HG03342 (cell line): ENCODE results near the gene LRRC61.

Experiments
- ATAC-seq: cut with Tn5 transposase; IDR thresholded peaks from one replicate; pipeline ENCODE4 v1.9.1; 2021; ENCODE audit warnings: mild to moderate bottlenecking, moderate library complexity; ENCODE audit not compliant: unreplicated experiment

LRRC61 gene

DNA sequence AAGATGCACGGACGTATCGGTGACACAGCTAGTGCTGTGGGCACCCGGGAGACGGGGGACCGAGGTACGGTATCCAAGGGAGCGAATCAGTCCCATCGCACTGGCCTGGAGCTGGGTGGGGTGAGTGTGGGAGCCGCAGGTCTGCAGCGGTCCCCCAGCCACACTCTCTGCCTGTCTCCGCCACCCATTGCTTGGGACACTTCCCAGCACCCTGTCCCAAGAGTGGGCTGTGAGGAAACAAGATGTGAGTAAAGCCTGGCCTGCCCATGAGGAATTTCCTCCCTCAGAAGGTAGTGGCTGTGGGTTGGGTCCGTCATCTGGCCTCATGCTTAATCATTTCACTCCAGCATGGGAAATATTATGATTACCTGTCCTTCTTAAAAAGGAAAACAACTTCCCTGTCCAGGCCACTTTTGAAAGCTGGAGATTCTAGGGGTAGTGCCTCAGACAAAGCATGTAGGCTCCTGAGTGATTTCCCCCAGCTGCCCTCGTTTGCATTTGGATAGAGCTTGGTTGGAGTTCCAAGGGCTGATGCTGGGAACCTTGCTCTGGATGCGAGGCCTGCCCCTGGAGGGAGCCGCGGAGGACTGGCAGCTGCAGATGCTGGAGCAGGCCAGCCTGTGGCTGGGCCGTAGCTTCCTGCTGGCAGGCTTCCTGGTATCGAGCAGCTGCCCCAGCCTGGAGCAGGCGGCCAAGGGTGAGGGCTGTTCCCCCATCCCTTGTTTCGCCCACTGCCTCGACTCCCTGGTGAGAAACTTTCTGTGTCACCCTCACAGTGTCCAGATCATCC lies 6.4 kb downstream of the LRRC61 start:
- no peak for ATAC-seq

DNA sequence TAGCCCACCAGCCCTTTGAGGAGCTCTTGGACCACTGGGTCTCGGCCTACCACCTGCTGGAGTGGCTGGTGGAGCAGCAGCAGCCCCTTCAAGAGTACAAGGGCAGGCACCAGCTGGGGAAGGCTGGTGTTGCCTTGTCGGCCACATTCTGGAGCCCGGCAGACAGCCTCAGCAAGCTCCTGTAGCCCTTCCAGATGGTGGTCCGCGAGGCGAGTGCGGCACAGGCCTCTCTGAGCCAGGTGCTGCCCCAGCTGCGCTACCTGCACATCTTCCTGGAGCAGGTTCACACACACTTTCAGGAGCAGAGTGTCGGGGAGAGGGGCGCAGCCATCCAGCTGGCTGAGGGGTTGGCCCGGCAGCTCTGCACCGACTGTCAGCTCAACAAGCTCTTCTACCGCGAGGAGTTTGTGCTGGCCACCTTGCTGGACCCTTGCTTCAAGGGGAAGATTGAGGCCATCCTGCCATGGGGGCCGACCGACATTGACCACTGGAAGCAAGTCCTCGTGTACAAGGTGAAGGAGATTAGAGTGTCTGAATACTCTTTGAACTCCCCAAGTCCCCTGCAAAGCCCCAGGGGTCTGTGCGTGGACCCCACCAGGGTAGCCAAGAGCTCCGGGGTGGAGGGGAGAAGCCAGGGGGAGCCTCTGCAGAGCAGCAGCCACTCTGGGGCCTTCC lies 7.2 kb downstream of the LRRC61 start:
- ATAC-seq, result no peak

DNA sequence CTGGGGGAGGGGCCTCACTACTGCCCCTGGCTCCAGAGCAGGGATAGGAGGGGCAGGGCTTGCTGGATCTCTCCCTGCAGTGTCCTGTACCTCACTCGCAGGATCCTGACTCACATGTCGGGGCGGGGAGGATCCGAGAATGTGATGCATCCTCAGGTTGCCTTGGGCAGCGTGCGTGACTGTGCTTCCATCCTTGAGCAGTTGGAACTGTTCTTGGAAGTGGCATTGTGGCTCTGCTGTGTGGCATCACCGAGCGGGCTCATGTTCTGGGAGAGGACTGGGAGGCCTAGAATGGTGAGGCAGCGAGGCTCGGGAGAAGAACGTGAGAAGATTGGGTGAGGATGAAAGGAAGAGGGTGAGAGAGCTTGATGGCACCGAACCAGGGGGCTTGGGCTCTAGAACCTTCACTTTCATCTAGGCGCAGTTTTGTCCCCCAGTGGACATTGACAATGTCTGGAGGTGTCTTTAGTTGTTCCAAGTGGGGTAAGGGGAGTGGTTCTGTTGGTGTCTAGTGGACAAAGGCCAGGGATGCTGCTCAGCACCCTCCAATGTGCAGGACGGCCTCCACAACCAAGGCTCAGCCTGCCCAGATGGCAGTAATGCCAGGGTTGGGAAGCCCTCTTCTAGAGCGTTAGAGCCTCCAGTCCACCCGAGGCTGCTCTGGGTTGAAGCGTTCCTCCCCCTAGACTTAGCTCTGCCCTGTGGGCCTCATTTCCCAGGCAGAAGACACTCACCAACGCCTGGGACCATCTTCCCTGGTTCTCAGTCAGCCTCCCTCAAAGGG lies 9.9 kb downstream of the LRRC61 start:
- no peak for ATAC-seq

DNA sequence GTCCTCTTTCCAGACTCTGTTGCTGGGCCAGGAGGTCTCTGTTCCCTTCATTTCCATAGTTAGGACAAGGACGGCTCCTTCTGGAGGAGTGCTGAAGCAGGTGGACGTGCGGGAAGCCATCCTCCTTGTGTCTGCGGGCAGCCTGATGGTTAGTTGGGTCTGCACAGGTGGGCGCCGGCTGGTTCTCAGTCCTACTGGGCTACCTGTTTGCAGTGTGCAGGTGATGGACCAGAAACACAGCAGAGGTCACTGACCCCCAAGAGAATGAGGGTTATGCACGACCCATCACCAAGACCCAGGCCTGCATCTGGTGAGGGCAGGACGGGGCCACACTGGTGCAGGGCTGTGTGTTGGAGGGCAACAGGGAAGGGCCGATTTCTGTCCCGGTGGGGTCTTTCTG lies 10.5 kb downstream of the LRRC61 start:
- no peak for ATAC-seq

GRCh38 chr7:150334108-150334507 lies 11.0 kb downstream of the LRRC61 start:
- no peak for ATAC-seq

GRCh38 chr7:150335108-150335773 lies 12.1 kb downstream of the LRRC61 start:
- ATAC-seq, result no peak

DNA sequence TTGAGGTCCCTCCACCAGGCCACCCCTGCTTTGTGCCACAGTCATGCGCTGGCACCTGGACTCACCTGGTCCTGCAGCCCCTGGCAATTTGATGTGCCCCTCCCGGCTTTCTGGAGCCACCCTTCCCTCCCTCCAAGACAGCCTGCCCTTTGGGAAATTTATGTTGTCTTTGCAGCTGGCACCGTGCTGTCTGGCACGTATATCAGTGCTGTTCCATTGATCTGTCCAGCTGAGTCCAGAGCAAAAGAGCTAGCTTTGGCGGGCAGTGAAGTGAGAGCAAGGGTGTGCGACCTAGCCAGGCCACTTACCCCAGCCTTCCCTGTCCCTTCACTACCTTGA lies 12.6 kb downstream of the LRRC61 start:
- ATAC-seq, result no peak

DNA sequence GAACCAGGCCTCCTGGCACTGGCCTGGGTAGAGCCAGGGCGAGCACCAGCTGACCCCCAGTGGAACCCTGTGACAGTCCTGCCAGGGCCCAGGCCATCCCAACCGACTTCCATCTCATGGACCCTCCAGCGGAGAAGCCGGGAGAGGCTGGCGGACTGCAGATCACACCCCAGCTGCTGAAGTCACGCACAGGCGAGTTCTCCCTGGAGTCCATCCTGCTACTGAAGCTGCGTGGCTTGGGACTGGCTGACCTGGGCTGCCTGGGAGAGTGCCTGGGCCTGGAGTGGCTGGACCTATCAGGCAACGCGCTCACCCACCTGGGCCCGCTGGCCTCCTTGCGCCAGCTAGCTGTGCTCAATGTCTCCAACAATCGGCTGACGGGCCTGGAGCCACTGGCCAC lies 13.6 kb downstream of the LRRC61 start:
- ATAC-seq, result no peak

GRCh38 chr7:150337179-150337578 lies 14.0 kb downstream of the LRRC61 start:
- ATAC-seq, result no peak

DNA sequence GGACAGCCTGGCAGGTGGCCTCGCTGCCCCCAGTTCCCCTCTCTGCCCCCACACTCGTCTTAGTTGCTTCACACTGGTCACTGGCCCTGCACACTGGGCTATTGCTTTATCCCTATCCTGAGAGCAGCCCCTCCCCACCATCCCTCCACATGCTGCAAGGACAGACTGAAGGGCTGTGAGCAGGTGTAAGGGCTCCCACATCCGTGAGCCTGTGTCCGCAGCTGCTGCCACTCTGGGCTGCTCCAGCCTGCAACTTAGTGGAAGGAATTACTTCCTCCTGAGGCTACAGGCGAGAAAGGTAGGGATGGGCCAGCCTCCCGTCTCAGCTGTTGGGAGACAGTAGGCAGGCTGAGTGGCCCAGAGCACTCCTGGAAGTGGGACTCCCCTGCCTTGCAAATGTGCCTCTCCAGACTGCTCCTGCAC lies 14.5 kb downstream of the LRRC61 start:
- no peak for ATAC-seq

DNA sequence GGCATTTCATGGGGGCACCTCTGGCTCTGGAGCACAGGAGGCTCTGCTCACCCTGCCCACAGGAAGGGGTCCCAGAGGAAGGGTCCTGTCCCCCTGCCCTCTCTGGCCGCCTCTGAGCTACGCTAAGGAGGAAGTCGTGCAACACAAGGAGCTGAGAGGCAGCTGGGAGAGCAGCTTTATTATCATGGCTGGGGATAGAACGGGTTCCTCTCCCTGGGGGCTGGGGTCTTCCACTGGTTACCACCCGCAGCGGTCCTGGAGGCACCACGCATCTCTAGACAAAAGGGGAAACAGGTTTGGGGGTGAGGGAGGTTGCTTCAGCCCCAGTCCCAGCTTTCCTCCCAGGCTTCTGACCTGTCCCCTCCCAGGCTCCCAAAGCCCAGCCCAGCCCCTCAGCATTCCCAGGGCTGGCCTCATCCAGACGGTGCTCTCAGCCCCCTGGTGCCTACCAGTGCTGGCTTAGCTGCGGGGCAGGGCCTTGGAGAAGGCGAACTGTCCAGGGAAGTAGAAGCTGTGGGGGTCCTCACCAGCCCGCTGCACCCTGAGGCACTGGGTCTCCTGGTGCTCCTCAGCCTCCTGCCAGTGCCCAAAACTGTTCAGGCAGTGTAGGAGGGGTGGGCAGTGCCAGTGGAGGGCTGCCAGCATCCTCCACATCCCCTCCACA lies 15.1 kb downstream of the LRRC61 start:
- ATAC-seq, result no peak

- ATAC-seq, result no peak
These were observed 16.3 kb downstream of the LRRC61 start for GRCh38 chr7:150339409-150339809.

- ATAC-seq, result no peak
These were observed 17.0 kb downstream of the LRRC61 start for GRCh38 chr7:150340024-150340749.

DNA sequence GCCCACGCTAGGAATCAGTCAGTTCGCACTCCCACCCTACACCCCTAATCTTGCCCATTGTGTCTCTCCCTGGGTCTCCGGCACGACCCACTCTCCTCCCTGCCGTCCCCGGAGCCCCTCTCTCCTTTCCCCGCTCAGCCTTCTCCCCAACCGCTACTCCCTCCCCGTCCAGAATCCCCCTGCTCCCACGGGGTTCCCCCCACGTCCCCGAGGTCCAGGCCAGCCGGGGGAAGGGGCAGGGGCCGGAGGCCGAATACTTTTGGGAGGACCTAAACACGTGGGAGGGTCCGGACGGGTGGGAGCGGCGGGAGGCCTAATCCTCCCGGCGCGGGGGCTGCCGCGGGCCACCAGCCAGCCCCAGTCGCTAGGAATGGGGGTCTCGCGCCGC lies 17.7 kb downstream of the LRRC61 start:
- no peak for ATAC-seq

DNA sequence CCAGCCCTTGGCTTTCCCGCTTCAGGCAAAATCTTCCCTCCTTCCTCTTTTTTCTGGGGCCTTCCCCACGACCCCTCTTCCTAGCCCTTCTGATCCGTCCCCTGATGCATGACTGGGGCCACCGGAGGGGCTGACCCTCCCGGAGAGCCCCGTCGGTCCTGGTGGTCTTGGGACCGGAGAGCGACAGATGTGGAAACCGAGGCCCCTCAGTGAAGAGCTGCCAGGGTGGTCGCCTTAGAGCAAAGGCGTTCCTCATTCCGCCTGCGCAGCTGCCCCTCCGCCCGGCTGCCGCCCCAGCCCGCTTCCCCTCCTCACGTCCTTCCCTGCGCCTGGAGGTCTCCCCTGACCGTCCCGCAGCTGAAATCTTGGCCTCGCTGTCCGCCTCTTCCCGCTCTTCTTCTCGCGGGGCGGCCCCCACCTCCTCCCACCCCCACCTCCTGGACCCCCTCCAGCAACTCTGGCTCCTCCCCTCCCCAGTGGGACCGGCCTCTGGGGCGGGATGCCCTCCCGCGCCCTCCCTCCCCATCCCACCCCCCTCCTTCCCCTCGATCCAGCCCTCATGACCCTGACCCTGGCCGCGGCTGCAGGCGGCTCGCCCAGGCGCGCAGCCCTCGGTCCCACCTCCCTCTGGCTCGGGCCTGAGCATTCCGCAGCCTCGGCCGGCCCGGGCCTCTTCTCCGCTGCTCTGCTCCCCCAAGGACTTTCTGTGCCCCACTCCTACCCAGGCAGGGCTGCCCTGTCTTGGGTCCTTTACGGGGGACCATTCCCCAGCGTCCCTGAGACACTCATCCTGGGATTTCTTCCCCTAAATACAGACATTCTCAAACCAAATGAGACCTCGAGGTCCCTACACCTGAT lies 18.3 kb downstream of the LRRC61 start, which contains the start of gene RARRES2:
Gene RARRES2 (minus strand): TSS at position 367 of the 858 bp plus-strand sequence. CDS start 1,020 bp downstream, outside the sequence.
- ATAC-seq, result no peak

- ATAC-seq, result no peak
These were observed 18.9 kb downstream of the LRRC61 start for GRCh38 chr7:150342121-150342408.

DNA sequence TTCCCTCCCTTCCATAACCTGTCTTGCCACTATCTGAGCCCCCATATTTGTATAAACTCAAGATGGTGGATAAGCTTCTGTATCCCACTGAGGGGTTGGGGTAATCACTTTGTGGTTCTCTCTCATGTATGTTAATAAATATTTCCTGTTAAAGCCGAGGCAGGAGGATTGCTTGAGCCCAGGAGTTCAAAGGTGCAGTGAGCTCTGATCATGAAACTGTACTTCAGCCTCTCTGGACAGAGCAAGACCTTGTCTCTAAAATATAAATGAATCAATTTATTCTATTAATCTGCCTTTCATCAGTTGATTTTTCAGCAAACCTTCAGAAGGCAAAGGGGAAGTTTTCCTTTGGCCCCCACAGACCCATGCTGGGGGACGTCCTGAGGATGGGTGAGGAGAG lies 20.1 kb downstream of the LRRC61 start:
- ATAC-seq, result no peak

GRCh38 chr7:150344299-150344698 lies 21.1 kb downstream of the LRRC61 start:
- ATAC-seq, result no peak

DNA sequence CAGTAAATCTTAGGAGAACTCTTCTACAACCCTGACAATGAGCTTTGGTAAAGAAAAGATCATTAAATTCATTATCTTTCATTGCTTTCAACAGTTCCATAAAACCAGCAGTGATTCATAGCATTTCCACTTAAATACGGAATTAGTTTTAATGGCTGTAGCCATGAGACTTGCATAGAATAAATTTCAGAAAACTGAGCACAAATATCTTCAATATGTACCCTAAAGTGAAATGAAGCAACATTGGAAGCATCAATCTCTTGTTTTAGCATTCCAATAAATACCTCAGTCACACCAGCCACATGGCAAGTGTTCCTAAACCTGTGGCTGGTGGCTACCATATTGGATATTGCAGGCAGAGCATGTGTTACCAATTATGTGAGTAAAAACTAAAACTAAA lies 21.9 kb downstream of the LRRC61 start:
- ATAC-seq, result no peak
